BLaER1 (cell line): ENCODE results near the gene INSYN1.
"Not testable (repeated sequence)": the region's sequence is repeated elsewhere in the genome, so short reads cannot be mapped to it uniquely, and the experiment has no call there.

ENCODE experiments used
- H3K27ac ChIP-seq: shearing (Covaris generic); formaldehyde crosslinking; 2 replicates; pipeline ENCODE4 v1.8.1; 2022
- H3K27me3 ChIP-seq: shearing (Covaris generic); formaldehyde crosslinking; 2 replicates; pipeline ENCODE4 v1.8.1; 2022
- H3K36me3 ChIP-seq: shearing (Covaris generic); formaldehyde crosslinking; 2 replicates; pipeline ENCODE4 v1.8.1; 2022
- H3K4me1 ChIP-seq: shearing (Covaris generic); formaldehyde crosslinking; 2 replicates; pipeline ENCODE4 v1.8.1; 2022
- H3K4me2 ChIP-seq: shearing (Covaris generic); formaldehyde crosslinking; 2 replicates; pipeline ENCODE4 v1.8.1; 2022
- H3K4me3 ChIP-seq: shearing (Covaris generic); formaldehyde crosslinking; 2 replicates; pipeline ENCODE4 v1.8.1; 2022
- H3K9ac ChIP-seq: shearing (Covaris generic); formaldehyde crosslinking; 2 replicates; pipeline ENCODE4 v1.8.1; 2022
- H3K9me3 ChIP-seq: shearing (Covaris generic); formaldehyde crosslinking; 2 replicates; pipeline ENCODE4 v1.8.1; 2022
- H4K20me1 ChIP-seq: shearing (Covaris generic); formaldehyde crosslinking; 2 replicates; pipeline ENCODE4 v1.8.1; 2022
- Cebpa-rat ChIP-seq: shearing (Covaris generic); IDR thresholded peaks from 2 replicates; pipeline ENCODE4 v1.8.1; 2022

INSYN1 gene

DNA sequence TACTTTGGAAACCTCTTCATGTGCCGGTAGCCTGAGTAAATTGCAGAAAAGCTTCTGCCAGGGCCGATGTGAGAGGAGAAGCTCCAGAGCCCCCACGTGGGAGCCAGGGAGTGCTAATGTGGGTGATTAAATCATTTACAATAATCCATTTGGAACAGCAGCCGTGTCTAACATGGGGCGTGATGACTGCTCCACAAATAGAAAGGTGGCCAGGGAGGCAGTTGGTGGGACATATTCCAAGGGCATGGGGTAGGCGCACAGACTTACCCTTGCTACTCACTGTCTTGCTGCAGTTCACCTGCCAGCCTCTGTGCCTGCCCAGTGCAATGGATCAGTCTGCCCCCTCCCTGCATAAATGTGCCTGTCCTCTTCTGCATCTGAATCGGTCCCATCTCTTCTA is 39.3 kb upstream of the INSYN1 start:
- H3K27ac ChIP-seq: no peak overlapping the region

DNA sequence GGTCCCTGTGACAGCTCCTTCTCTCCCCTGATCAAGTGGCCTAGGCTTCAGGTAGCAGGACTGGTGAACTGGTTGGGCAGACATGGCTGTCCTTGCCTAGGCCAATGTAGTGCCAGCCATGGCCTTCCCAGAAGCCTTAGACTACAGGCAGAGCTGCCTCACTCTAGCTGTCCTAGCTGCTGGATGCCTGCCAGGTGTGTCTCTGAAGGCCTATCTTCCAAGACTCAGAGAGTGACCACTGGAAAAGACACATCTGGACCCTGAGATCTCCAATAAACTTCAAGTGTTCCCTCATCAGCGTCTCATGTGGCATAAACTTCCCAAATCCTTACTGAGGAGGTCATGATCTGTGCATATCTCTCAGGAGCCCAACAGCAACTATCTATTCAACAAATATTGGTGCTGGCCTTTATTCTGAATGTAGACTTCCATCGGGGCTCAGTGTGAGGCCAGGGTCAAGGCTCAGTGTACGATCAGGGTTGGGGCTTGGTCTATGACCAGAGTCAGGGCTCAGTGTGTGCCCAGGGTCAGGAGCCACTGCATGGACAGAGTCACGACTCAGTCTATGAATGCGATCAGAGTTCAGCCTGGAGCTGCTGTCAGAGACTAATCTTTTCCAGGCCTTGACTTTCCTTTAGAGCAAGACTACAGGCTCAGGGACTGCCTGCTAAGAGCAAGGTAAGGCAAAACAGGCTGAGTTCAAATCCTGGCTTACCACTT is 36.5 kb upstream of the INSYN1 start:
- H3K4me3 ChIP-seq: no peak overlapping the region
- H3K36me3 ChIP-seq: no peaks in the 10 kb centered on the region
- H3K9ac ChIP-seq: no peak overlapping the region
- TF ChIP-seq Cebpa-rat: no peak
- H3K4me2 ChIP-seq: no peak overlapping the region
- no peaks in the 10 kb centered on the region for H3K4me1 ChIP-seq
- H3K27ac ChIP-seq: no peak overlapping the region
- no peaks in the 10 kb centered on the region for H3K27me3 ChIP-seq
- no peaks in the 10 kb centered on the region for H4K20me1 ChIP-seq
- H3K9me3 ChIP-seq: no peaks in the 10 kb centered on the region

More for the DNA sequence above, 39.3 kb upstream of the INSYN1 start:
- Histone ChIP-seq H3K4me2 (no peak overlapping the region), H4K20me1 (no peaks in the 10 kb centered on the region), H3K4me1 (no peaks in the 10 kb centered on the region), H3K9me3 (no peaks in the 10 kb centered on the region), H3K27me3 (no peaks in the 10 kb centered on the region), H3K9ac (no peak overlapping the region), H3K4me3 (no peak overlapping the region), H3K36me3 (no peaks in the 10 kb centered on the region)
- TF ChIP-seq Cebpa-rat: no peak

DNA sequence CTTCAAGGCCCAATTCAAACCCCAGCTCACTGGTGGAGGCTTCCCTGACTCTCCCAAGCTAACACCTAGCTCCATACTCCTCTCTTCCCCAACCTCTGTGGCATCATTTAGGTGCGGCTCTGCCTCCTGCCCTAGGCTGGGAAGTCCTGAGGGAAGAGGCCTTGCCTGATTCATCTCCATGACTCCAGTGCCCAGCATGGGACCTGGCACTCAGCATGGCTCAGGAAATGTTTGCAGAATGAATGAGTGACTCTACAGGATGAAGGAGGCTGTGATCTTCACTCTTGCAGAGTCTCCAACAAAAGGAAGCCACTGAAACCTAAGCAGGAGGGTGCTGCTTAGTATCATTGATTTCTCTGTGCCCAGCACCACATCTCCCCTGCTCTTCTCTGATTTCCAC is 34.5 kb upstream of the INSYN1 start:
- H3K9ac ChIP-seq: no peak overlapping the region
- no peaks in the 10 kb centered on the region for H3K36me3 ChIP-seq
- H3K4me2 ChIP-seq: no peak overlapping the region
- no peak overlapping the region for H3K4me3 ChIP-seq
- no peaks in the 10 kb centered on the region for H3K4me1 ChIP-seq
- H3K9me3 ChIP-seq: no peaks in the 10 kb centered on the region
- H3K27me3 ChIP-seq: no peaks in the 10 kb centered on the region
- no peaks in the 10 kb centered on the region for H4K20me1 ChIP-seq
- no peak for TF ChIP-seq Cebpa-rat
- no peak overlapping the region for H3K27ac ChIP-seq

DNA sequence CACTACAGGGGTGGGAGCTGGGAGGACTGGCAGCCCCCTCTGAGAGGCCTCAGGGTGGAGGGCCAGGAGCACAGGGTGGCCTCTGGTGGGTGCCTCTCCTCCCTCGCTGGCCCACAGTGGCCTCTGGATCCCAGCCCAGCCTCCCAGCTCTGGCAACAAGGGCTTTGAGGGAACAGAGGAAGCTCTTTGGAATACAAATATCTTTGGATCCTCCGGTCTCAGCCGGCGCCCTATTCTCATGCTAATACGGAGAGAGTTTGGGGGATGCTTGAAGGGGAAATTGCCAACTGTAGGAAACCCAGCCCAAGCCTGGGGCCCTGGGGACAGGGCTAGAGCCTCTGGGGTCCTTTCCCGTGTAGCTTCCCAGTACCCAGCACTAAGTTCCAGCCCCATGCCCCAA is 33.4 kb upstream of the INSYN1 start:
- no peak overlapping the region for H3K4me2 ChIP-seq
- no peaks in the 10 kb centered on the region for H4K20me1 ChIP-seq
- H3K4me1 ChIP-seq: 0 out of 2 replicates have a peak, but pooled peaks cover 2% of the 10 kb centered on the region
- H3K36me3 ChIP-seq: no peaks in the 10 kb centered on the region
- H3K9me3 ChIP-seq: no peaks in the 10 kb centered on the region
- no peak for TF ChIP-seq Cebpa-rat
- H3K27me3 ChIP-seq: no peaks in the 10 kb centered on the region
- no peak overlapping the region for H3K9ac ChIP-seq
- no peak overlapping the region for H3K4me3 ChIP-seq
- no peak overlapping the region for H3K27ac ChIP-seq

DNA sequence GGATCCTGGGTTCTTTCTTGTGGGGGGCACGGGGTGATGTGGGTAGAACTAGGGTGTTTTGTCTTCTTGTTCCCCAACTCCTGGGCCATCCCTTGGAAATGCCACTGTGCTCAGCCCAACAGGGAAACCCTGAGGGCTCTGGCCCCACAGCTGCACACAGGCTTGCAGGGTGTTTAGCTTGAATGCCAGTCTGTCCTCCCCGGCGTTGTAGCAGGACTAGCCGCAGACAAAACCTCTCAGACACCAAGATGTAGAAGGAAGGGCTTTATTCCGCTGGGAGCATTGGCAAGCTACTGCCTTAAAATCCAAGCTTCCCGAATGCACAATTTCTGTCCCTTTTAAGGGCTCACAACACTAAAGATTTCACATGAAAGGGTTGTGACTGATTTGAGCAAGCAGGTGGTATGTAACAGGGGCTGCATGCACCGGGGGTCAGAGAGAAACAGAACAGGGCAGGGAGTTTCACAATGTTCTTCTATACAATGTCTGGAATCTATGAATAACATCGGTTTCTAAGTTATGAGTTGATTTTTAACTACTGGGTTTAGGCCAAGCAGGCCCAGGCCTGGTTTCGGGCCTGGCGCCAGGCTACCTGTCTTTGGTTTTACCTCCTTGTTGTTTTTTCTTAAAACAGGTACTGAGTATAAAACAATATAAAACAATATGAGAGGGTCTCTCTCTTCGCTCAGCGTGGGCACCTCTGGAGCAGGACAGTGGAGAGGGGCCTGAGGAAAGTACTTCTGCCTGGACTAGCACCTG is 32.3 kb upstream of the INSYN1 start:
- peaks cover 10% of the 10 kb centered on the region; the same call in 1 of the 2 replicates for H3K4me1 ChIP-seq
- not testable (repeated sequence) for H4K20me1 ChIP-seq, H3K9ac ChIP-seq, H3K27ac ChIP-seq, H3K27me3 ChIP-seq, H3K4me3 ChIP-seq, H3K36me3 ChIP-seq, H3K4me2 ChIP-seq, H3K9me3 ChIP-seq

DNA sequence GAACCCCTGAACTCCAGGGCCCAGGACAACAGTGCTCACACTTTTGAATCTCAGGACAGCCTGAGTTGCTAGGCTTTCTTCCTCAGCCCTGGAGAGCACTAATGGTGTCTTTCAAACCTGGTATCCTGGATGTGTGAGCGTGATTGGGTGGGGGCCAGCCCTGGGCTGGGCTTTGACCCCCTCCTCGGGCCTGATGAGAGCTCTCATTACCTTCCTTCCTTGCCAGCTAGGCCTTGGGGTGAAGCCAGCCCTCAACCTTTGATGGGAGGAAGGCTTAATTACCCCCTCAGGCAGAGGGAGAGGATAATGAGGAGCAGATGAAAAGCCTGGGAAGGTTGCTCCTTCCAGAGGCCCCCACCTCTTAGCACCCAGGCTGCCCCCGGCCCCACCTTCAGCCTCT is 31.1 kb upstream of the INSYN1 start:
- H3K36me3 ChIP-seq: no peaks in the 10 kb centered on the region
- no peak overlapping the region for H3K4me3 ChIP-seq
- no peak overlapping the region for H3K9ac ChIP-seq
- no peak overlapping the region for H3K4me2 ChIP-seq
- H3K27ac ChIP-seq: no peak overlapping the region
- no peaks in the 10 kb centered on the region for H3K9me3 ChIP-seq
- H3K4me1 ChIP-seq: peaks cover 11% of the 10 kb centered on the region; the same call in 1 of the 2 replicates
- no peaks in the 10 kb centered on the region for H3K27me3 ChIP-seq
- no peak for TF ChIP-seq Cebpa-rat
- H4K20me1 ChIP-seq: no peaks in the 10 kb centered on the region

DNA sequence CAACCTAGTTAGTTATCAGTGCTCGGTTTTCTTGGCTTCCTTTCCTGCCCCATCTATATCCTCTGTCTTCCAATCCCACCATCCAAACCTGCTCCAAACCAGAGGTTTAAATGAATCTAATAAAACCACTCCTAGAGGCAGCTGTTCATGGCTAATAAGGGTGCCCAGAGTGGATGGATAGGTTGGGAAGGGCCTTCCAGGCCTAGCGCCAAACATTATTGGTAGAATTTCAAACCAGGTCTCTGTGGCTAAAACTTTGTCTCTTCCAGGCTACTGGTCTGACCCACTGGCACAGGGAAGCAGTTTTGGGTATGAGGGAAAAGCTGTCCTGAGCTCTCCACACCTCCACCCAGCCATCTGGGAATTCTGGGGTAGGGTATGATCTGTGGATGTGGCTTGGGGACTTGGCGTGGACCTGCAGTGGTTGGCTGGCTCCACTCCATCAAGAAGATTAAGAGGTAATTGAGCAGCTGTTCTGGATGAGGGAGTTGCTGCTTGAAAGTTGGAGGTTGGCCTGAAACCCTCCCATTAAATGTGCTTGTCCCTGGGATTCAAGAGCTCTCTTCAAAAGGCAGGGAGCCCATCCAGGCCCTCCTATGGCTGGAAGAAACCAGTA is 29.3 kb upstream of the INSYN1 start:
- Histone ChIP-seq H3K9me3 (no peaks in the 10 kb centered on the region), H3K27ac (no peak overlapping the region), H3K36me3 (no peaks in the 10 kb centered on the region), H4K20me1 (no peaks in the 10 kb centered on the region), H3K4me2 (no peak overlapping the region), H3K27me3 (no peaks in the 10 kb centered on the region), H3K4me1 (peaks cover 11% of the 10 kb centered on the region; the same call in 1 of the 2 replicates), H3K4me3 (no peak overlapping the region), H3K9ac (no peak overlapping the region)
- TF ChIP-seq Cebpa-rat: no peak

DNA sequence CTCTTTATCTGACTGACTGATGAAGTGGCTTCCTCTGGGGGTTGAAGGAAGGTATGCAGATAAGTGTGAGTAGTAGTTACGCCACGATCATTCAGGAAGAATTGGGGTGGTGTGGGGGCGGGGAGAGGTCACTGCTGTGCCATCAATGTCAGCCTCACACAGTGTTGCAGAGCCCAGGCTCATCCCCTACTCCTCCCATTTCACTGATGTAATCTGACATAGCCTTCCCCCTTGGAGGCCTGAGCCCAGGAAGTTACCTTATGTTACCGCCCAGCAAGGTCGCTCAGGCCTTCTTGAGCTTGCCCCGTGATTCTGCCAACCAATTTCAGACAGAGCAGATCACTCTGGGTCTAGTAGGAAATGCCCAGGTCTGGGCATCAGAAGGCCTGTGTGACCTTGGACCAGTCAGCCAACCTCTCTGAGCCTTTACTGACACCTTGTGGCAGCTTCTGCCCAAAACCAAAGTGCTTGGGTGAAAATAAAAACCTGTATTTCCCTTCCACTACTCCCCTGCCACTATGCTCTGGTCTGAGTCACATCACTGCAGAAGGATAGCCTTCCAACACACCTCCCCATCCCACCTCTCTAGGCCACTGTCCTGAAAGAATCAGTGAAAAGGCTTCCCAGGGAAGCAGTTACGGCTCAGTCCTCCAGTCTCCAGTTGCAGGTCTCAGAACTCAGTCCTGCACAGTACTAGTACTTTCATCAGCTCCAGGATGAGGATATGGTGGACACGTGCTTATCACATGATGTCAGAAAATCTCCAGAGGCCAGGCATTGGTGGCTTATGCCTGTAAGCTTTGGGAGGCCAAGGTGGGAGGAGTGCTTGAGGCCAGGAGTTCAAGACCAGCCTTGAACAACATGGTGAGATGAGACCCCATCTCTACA is 28.1 kb upstream of the INSYN1 start:
- Histone ChIP-seq H3K4me3 (no peak overlapping the region), H3K27me3 (no peaks in the 10 kb centered on the region), H3K27ac (no peak overlapping the region), H4K20me1 (no peaks in the 10 kb centered on the region), H3K9me3 (no peaks in the 10 kb centered on the region), H3K4me1 (peaks cover 19% of the 10 kb centered on the region), H3K4me2 (no peak overlapping the region), H3K36me3 (no peaks in the 10 kb centered on the region), H3K9ac (no peak overlapping the region)
- TF ChIP-seq Cebpa-rat: no peak

DNA sequence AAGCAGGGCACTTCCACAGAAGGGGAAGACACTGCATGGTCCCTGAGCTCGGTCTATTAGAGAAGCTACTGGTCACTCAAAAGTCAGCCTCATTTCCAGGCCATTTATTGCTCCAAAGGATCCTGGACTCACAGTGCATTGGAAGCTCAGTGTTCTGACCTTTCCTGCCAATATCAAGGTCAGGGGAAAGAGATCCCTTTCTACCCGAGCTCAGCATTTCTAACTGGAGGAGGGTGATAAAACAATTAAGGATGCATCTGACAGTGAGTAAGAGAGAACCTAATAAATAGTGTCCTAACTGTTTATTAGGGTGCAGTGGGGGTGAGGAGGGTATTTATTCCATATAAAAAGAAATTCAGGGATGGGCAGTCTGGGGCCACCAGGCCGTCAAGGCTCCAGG is 26.8 kb upstream of the INSYN1 start:
- Histone ChIP-seq H3K27me3 (no peaks in the 10 kb centered on the region), H4K20me1 (no peaks in the 10 kb centered on the region), H3K9ac (no peak overlapping the region), H3K4me3 (no peak overlapping the region), H3K4me1 (peaks cover 26% of the 10 kb centered on the region), H3K27ac (no peak overlapping the region), H3K4me2 (no peak overlapping the region), H3K36me3 (no peaks in the 10 kb centered on the region), H3K9me3 (no peaks in the 10 kb centered on the region)
- TF ChIP-seq Cebpa-rat: no peak
